SU-DHL-6 (cell line): ENCODE measurements around the gene PKN3.

Source experiments
- H2AFZ ChIP-seq: fragments of 200-600 bp; sonication (generic); 2 replicates; pipeline ENCODE4 v1.6.1; 2014; ENCODE audit warnings: low read depth, mild to moderate bottlenecking, moderate library complexity, mixed read lengths, antibody characterized with exemption, low read length; ENCODE audit not compliant: severe bottlenecking
- H3F3A ChIP-seq: fragments of 200-600 bp; shearing (Covaris generic); 2 replicates; pipeline ENCODE4 v1.6.0; 2016; ENCODE audit warnings: antibody characterized with exemption, mild to moderate bottlenecking; ENCODE audit not compliant: insufficient read depth
- H3K27ac ChIP-seq: fragments of 200-600 bp; sonication (generic); 2 replicates; pipeline ENCODE4 v1.5.1; 2016; ENCODE audit warnings: low read depth, mild to moderate bottlenecking, low read length, moderate library complexity, mixed read lengths
- H3K27me3 ChIP-seq: fragments of 200-600 bp; sonication (generic), shearing (Covaris generic); 2 replicates; pipeline ENCODE4 v1.6.0; 2014; ENCODE audit warnings: mild to moderate bottlenecking, low read length
- H3K36me3 ChIP-seq: fragments of 200-600 bp; sonication (generic); 2 replicates; pipeline ENCODE4 v1.6.1; 2014; ENCODE audit warnings: mild to moderate bottlenecking, low read length, mixed read lengths
- H3K4me2 ChIP-seq: fragments of 300-600, 200-600 bp; shearing (Covaris generic), sonication (generic); 2 replicates; pipeline ENCODE4 v1.6.0; 2014; ENCODE audit warnings: low read length, low read depth, mild to moderate bottlenecking; ENCODE audit not compliant: poor library complexity, severe bottlenecking
- H3K4me3 ChIP-seq: fragments of 200-600 bp; sonication (generic); 2 replicates; pipeline ENCODE4 v1.5.1; 2014; ENCODE audit warnings: antibody characterized with exemption, low read length, mild to moderate bottlenecking, mixed read lengths; ENCODE audit not compliant: insufficient read depth, poor library complexity, severe bottlenecking
- H3K79me2 ChIP-seq: fragments of 200-600 bp; sonication (generic); 2 replicates; pipeline ENCODE4 v1.6.1; 2014; ENCODE audit warnings: mild to moderate bottlenecking, low read length, moderate library complexity; ENCODE audit not compliant: insufficient read depth
- H3K9ac ChIP-seq: fragments of 200-600 bp; sonication (generic); 2 replicates; pipeline ENCODE4 v1.7.0; 2014; ENCODE audit warnings: mild to moderate bottlenecking, low read length
- H3K9me2 ChIP-seq: fragments of 200-600 bp; sonication (generic); replicated peaks from 2 replicates; pipeline ENCODE4 v1.6.1; 2014; ENCODE audit warnings: low read length; ENCODE audit not compliant: insufficient read depth
- H3K9me3 ChIP-seq: fragments of 200-600 bp; sonication (generic); 2 replicates; pipeline ENCODE4 v1.6.1; 2014; ENCODE audit warnings: low read length, mixed read lengths; ENCODE audit not compliant: insufficient read depth
- H4K20me1 ChIP-seq: fragments of 200-600 bp; sonication (generic); 2 replicates; pipeline ENCODE4 v1.6.1; 2014; ENCODE audit warnings: low read depth, mild to moderate bottlenecking, antibody characterized with exemption, low read length, moderate library complexity, mixed read lengths
- CTCF ChIP-seq: fragments of 200-600 bp; sonication (generic); IDR thresholded peaks from one replicate; pipeline ENCODE4 v1.5.1; 2017; ENCODE audit warnings: antibody characterized with exemption, mild to moderate bottlenecking, low read length, moderate library complexity; ENCODE audit not compliant: insufficient read depth, poor library complexity, severe bottlenecking
- EZH2phosphoT487 ChIP-seq: fragments of 200-600 bp; sonication (generic), shearing (Covaris generic); conservative IDR thresholded peaks from 2 replicates; pipeline ENCODE4 v1.6.1; 2018; ENCODE audit warnings: mild to moderate bottlenecking, antibody characterized with exemption, low read length, moderate library complexity, mixed read lengths

The PKN3 gene

GRCh38 chr9:128683340-128684064, 18.8 kb upstream of the PKN3 start:
- no peaks in the 10 kb centered on the region for H3K36me3 ChIP-seq
- peak overlapping the region; percentile 82 for H3K4me3 ChIP-seq
- no peaks in the 10 kb centered on the region for H4K20me1 ChIP-seq
- H3K27me3 ChIP-seq, result no peaks in the 10 kb centered on the region
- H3K4me2 ChIP-seq, result peak overlapping the region; percentile 74
- peak overlapping the region; percentile 96 for H3K9ac ChIP-seq
- peaks cover 52% of the 10 kb centered on the region for H3F3A ChIP-seq
- no peaks in the 10 kb centered on the region for H3K9me3 ChIP-seq
- H3K9me2 ChIP-seq, result no peaks in the 10 kb centered on the region
- H3K79me2 ChIP-seq, result peaks cover 60% of the 10 kb centered on the region
- TF ChIP-seq EZH2phosphoT487 (no peak), CTCF (no peak)
- peak overlapping the region; percentile 97 for H3K27ac ChIP-seq
- H2AFZ ChIP-seq, result no peak overlapping the region

GRCh38 chr9:128684065-128684324, 18.3 kb upstream of the PKN3 start:
- Histone ChIP-seq H3K27ac (peak overlapping the region; percentile 97), H4K20me1 (no peaks in the 10 kb centered on the region), H3K4me2 (peak overlapping the region; percentile 74), H3K9me2 (no peaks in the 10 kb centered on the region), H3K9ac (peak overlapping the region; percentile 96), H3F3A (peaks cover 52% of the 10 kb centered on the region), H2AFZ (no peak overlapping the region), H3K9me3 (no peaks in the 10 kb centered on the region), H3K4me3 (peak overlapping the region; percentile 82), H3K27me3 (no peaks in the 10 kb centered on the region), H3K36me3 (no peaks in the 10 kb centered on the region), H3K79me2 (peaks cover 62% of the 10 kb centered on the region)
- no peak for TF ChIP-seq EZH2phosphoT487
- no peak for TF ChIP-seq CTCF

- Histone ChIP-seq H2AFZ (no peak overlapping the region), H3K4me2 (peak overlapping the region; percentile 74), H3K9me2 (no peaks in the 10 kb centered on the region), H3F3A (peaks cover 48% of the 10 kb centered on the region), H3K27me3 (no peaks in the 10 kb centered on the region), H4K20me1 (no peaks in the 10 kb centered on the region), H3K9ac (peak overlapping the region; percentile 96), H3K27ac (peak overlapping the region; percentile 97), H3K9me3 (no peaks in the 10 kb centered on the region), H3K36me3 (no peaks in the 10 kb centered on the region), H3K4me3 (peak overlapping the region; percentile 82), H3K79me2 (peaks cover 62% of the 10 kb centered on the region)
- TF ChIP-seq CTCF (no peak), EZH2phosphoT487 (no peak)
Measured at GRCh38 chr9:128684325-128685199, 17.7 kb upstream of the PKN3 start.
